Measurements from ENCODE around the gene EFCAB5. TPM values are rescaled to one million over a fixed set of nuclear protein-coding genes. Genes with fewer than 3 reads are reported as not detected.
"Not testable (repeated sequence)": the region's sequence is repeated elsewhere in the genome, so short reads cannot be mapped to it uniquely, and the experiment has no call there.

The EFCAB5 gene
- 1 to 10 TPM in 1 of 2 experiments, under 1 TPM in 1; 0.46 to 1.1 TPM for total RNA-seq

DNA sequence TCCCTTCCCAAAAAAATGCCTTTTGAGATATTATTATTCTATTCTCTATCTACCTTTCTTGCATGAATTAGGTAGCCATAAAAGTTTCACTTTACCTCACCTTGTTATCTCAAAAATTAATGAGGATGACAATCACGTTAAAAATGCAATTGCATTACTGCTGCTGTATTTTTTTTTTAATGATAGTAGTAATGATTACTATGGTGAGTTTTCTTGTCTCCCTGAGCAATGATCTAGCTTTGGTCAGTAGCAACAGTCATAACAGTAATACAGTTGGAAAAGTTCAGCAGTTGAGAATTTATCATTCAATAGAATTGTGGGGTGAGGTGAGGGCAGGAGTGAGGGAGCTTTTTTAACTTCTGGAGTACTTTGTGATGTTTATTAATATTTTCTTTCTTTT is at the start of gene EFCAB5:
TSS of gene EFCAB5 (plus strand) at position 301 of the 400 bp plus-strand sequence. CDS start 163 bp downstream, outside the sequence.
- no peaks in the 10 kb centered on the region for H3K27me3 Mint-ChIP-seq
- H3K36me3 Mint-ChIP-seq = no peaks in the 10 kb centered on the region
- H3K4me3 Mint-ChIP-seq = no peak within 1 kb of the TSS
- H3K9me3 Mint-ChIP-seq = no peaks in the 10 kb centered on the region
- H3K4me1 Mint-ChIP-seq = peaks cover 2% of the 10 kb centered on the region
- H3K27ac Mint-ChIP-seq = no peak within 1 kb of the TSS
- DNase-seq = no peak

DNA sequence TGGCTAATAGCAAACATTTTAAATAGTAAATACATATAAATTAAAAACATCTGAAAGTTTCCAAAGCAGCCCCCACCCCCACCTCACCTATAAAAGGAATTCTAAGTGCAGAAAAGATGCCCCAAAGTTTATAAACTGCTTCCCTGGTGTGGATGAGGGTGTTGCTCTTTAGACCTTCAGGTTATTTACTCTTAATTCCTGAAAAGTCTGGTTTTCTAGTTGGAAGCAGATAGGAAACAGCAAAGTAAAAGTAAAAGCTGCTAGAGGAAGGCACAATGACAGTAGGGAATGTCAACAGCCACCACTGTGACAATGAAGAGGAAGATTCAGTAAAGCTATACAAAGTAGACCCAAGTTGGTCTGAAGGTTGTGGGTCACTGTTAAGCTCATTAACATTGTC is 49.2 kb upstream of the EFCAB5 start:
- no peak for DNase-seq
- H3K4me3 Mint-ChIP-seq = no peak overlapping the region
- no peaks in the 10 kb centered on the region for H3K27me3 Mint-ChIP-seq
- peaks cover 31% of the 10 kb centered on the region for H3K36me3 Mint-ChIP-seq
- H3K4me1 Mint-ChIP-seq = peaks cover 15% of the 10 kb centered on the region
- H3K9me3 Mint-ChIP-seq = peaks cover 10% of the 10 kb centered on the region
- H3K27ac Mint-ChIP-seq = no peak overlapping the region

DNA sequence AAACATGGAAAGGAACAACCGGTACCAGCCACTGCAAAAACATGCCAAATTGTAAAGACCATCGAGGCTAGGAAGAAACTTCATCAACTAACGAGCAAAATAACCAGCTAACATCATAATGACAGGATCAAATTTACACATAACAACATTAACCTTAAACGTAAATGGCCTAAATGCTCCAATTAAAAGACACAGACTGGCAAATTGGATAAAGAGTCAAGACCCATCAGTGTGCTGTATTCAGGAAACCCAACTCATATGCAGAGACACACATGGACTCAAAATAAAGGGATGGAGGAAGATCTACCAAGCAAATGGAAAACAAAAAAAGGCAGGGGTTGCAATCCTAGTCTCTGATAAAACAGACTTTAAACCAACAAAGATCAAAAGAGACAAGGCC is 44.3 kb upstream of the EFCAB5 start:
- H3K36me3 Mint-ChIP-seq = peaks cover 11% of the 10 kb centered on the region
- not testable (repeated sequence) for H3K4me3 Mint-ChIP-seq

DNA sequence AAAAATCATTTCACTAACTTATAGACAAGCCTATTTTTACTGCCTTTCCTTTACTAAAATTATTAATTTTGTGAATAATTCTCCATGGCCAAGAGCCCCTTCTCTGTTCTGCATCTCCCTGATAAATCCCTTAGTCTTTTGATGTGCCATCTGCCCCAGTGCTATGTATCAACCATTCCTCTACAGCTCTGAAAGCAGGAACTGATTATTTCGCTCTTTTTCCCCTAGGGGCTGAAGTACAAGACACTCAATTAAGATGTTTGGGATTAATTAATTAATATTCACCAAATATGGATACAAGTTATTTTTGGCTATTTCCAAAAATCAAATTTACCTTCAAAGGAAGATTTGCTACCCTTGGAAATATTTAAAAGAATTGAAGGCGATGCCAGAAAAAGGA is 38.0 kb upstream of the EFCAB5 start:
- peaks cover 23% of the 10 kb centered on the region for H3K36me3 Mint-ChIP-seq
- peaks cover 9% of the 10 kb centered on the region for H3K9me3 Mint-ChIP-seq
- peaks cover 18% of the 10 kb centered on the region for H3K4me1 Mint-ChIP-seq
- no peak for DNase-seq
- H3K27me3 Mint-ChIP-seq = no peaks in the 10 kb centered on the region
- no peak overlapping the region for H3K27ac Mint-ChIP-seq
- H3K4me3 Mint-ChIP-seq = no peak overlapping the region

More for the DNA sequence above, 44.3 kb upstream of the EFCAB5 start:
- H3K27me3 Mint-ChIP-seq, DNase-seq, H3K27ac Mint-ChIP-seq: not testable (repeated sequence)
- H3K9me3 Mint-ChIP-seq = peaks cover 11% of the 10 kb centered on the region
- peaks cover 10% of the 10 kb centered on the region for H3K4me1 Mint-ChIP-seq

DNA sequence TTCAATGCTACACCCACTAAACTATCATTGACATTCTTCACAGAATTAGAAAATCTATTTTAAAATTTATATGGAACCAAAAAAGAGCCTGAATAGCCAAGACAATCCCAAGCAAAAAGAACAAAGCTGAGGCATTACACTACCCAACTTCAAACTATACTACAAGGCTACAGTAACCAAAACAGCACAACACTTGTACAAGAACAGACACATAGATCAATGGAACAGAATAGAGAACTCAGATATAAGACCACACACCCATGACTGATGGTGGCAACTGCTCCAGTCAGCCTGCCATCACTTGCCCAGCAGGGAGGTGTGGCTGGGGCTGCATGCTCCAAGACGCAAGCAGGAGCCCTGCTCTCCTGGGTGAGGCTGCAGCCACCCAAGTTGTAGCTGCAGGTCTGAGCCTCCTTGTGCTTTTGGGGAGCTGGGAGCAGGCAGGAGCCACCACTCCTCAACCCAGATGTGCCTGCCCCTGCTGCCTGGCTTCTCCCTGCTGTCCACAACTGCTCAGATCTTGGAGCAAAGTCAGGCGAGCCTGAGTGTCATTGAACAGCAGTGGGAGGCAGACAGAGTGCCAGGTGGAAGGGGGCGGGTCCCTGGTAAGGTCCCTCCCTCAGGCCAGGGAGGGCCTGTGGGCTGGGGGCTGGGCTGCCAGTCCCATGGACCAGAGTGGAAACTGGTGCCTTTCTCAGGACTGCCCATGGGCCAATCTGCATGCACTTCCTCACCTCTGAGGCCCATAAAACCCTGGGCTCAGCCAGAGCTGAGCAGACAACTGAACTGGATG is 36.2 kb upstream of the EFCAB5 start:
- Mint-ChIP-seq H3K36me3 (peaks cover 24% of the 10 kb centered on the region), H3K27me3 (no peaks in the 10 kb centered on the region), H3K4me3 (no peak overlapping the region), H3K9me3 (peaks cover 9% of the 10 kb centered on the region), H3K27ac (no peak overlapping the region), H3K4me1 (peaks cover 26% of the 10 kb centered on the region)
- no peak for DNase-seq

DNA sequence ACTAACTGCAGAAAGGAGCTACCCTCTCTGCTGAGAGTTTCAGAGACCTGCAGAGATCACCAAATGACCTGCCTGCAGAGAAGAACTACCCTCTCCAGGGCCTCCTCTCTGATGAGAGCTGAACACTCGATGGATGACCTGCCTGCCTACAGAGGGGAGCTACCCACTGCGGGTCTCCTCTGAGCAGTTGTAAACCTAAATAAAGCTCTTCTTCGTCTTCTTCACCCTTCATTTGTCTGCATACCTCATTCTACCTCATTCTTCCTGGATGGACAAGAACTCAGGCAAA is 35.6 kb upstream of the EFCAB5 start:
- H3K4me1 Mint-ChIP-seq = peaks cover 26% of the 10 kb centered on the region
- no peak for DNase-seq
- peaks cover 25% of the 10 kb centered on the region for H3K36me3 Mint-ChIP-seq
- peaks cover 9% of the 10 kb centered on the region for H3K9me3 Mint-ChIP-seq
- no peak overlapping the region for H3K4me3 Mint-ChIP-seq
- H3K27ac Mint-ChIP-seq = no peak overlapping the region
- H3K27me3 Mint-ChIP-seq = no peaks in the 10 kb centered on the region

DNA sequence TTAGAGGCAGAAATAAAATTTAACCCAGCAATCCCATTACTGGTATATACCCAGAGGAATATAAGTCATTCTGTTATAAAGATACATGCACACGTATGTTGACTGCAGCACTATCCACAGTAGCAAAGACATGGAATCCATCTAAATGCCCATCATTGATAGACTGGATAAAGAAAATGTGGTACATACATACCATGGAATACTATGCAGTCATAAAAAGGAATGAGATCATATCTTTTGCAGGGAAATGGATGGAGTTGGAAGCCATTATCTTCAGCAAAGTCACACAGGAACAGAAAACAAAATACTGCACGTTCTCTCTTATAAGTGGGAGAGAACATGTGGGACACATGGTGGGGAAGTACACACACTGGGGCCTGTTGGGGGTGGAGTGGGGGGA is 34.5 kb upstream of the EFCAB5 start:
- H3K27me3 Mint-ChIP-seq = no peaks in the 10 kb centered on the region
- H3K9me3 Mint-ChIP-seq = peaks cover 9% of the 10 kb centered on the region
- no peak for DNase-seq
- no peak overlapping the region for H3K27ac Mint-ChIP-seq
- H3K36me3 Mint-ChIP-seq = peaks cover 25% of the 10 kb centered on the region
- H3K4me1 Mint-ChIP-seq = peaks cover 26% of the 10 kb centered on the region
- H3K4me3 Mint-ChIP-seq = no peak overlapping the region

DNA sequence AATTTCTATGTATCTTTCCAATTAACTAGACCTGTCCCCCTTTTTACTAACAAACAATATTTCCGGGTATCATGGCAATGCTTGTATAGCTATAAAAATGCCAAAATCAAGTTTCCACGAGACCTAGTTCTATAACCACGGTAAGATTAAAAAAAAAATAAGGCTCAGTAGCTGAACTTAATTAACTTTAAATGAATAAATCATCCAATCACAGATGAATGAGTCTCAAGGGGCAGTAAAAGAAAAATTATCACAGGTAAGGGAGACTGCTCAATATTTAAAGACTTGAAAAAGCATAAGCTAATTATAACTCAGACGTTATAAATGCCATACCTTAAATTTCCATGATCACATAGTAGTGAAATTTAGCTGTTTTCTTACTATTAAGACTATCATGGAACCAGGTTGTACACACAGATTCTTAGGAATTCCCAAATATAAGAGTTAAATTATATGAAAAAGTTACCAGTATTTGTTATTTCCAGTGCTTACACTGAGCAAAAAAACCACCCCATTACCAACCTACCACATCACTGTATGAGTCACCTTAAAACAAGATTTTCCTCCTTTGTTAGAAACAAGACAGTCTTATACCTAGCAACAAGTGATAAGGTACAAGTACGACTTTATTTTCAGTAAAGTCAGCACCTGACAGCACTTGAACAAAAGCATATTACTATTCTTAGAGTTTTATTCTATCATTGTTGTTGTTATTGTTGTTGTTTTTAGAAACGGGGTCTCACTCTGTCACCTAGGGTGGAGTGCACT is 32.0 kb upstream of the EFCAB5 start:
- Mint-ChIP-seq H3K9me3 (peaks cover 9% of the 10 kb centered on the region), H3K4me1 (peaks cover 23% of the 10 kb centered on the region), H3K36me3 (peaks cover 19% of the 10 kb centered on the region), H3K27me3 (no peaks in the 10 kb centered on the region), H3K27ac (no peak overlapping the region), H3K4me3 (no peak overlapping the region)
- no peak for DNase-seq

DNA sequence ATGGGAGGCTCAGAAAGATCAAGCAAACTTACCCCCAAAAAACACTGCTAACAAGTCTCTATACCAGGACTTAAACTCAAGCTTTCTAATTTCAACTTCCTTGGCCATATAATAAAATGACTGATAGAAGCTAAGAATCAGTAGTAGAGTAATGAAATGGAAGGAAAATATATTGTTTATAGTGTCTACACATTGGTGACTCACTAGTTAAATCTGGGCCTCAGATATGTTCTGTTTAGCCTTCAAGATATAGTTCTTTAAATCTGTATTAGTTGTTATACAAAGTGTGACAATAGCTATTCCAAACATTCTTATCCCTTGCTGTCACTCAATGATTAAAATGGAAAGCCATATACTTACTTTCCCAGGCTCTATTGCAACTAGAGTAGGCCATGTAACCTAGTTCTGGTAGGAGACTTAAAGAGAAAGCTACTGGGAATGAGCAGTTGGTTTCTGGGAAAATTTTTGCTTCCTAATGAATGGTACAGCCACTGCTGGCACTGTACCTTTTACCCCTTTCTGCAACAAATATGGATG is 29.7 kb upstream of the EFCAB5 start:
- Mint-ChIP-seq H3K9me3 (peaks cover 3% of the 10 kb centered on the region), H3K27me3 (no peaks in the 10 kb centered on the region), H3K4me3 (no peak overlapping the region), H3K4me1 (peaks cover 28% of the 10 kb centered on the region), H3K36me3 (peaks cover 7% of the 10 kb centered on the region), H3K27ac (no peak overlapping the region)
- DNase-seq = no peak

DNA sequence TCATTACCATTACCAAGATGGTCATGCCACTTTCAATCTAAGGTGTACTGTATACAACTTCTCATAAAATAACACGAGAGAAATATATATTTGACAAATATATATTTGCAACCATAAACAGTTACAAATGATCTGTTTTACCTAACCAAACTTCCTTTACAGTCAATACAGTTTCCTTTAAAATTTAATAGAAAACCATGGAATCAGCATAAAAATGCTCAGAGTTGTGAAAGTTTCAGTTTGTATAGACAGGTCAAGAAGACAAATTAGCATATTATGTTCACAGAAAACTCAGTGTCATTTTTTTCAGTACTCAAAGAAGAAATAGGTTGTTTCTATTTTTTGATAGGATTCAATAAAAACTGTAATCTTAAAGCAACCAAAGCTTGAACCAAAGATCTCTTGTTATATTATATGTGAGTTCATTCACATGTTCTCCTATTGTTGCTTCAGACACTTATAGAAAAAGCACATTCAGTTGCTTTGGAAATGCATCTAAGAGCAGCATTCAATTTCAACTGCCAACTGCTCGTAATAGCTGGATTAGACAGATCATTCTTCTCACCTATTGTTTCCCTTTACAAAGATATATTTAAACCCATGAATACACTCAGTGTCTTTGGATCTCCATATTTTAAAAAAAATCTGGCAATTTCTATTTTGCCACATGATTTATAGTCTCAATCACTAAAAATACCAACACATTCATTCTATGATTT is 26.5 kb upstream of the EFCAB5 start:
- no peaks in the 10 kb centered on the region for H3K27me3 Mint-ChIP-seq
- no peaks in the 10 kb centered on the region for H3K9me3 Mint-ChIP-seq
- H3K27ac Mint-ChIP-seq = no peak overlapping the region
- no peak overlapping the region for H3K4me3 Mint-ChIP-seq
- DNase-seq = no peak
- peaks cover 1% of the 10 kb centered on the region for H3K36me3 Mint-ChIP-seq
- peaks cover 34% of the 10 kb centered on the region for H3K4me1 Mint-ChIP-seq

DNA sequence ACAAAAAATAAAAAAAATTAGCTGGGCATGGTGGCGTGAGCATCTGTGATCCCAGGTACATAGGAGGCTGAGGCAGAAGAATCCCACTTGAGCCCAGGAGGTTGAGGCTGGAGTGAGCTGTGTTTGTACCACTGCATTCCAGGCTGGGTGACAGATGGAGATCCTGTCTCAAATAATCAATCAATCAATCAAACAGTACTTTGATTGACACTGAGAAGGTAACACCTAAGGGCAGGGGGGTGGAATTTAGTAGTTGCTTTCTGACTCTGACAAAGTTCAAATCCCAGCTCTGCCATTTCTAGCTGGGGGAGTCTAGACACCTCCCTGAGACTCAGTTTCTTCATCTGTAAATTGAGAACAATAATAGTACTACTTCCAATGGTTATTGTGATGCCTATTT is 23.4 kb upstream of the EFCAB5 start:
- Mint-ChIP-seq H3K36me3 (no peaks in the 10 kb centered on the region), H3K27me3 (no peaks in the 10 kb centered on the region), H3K4me3 (no peak overlapping the region), H3K9me3 (no peaks in the 10 kb centered on the region), H3K4me1 (peaks cover 25% of the 10 kb centered on the region), H3K27ac (no peak overlapping the region)
- no peak for DNase-seq

DNA sequence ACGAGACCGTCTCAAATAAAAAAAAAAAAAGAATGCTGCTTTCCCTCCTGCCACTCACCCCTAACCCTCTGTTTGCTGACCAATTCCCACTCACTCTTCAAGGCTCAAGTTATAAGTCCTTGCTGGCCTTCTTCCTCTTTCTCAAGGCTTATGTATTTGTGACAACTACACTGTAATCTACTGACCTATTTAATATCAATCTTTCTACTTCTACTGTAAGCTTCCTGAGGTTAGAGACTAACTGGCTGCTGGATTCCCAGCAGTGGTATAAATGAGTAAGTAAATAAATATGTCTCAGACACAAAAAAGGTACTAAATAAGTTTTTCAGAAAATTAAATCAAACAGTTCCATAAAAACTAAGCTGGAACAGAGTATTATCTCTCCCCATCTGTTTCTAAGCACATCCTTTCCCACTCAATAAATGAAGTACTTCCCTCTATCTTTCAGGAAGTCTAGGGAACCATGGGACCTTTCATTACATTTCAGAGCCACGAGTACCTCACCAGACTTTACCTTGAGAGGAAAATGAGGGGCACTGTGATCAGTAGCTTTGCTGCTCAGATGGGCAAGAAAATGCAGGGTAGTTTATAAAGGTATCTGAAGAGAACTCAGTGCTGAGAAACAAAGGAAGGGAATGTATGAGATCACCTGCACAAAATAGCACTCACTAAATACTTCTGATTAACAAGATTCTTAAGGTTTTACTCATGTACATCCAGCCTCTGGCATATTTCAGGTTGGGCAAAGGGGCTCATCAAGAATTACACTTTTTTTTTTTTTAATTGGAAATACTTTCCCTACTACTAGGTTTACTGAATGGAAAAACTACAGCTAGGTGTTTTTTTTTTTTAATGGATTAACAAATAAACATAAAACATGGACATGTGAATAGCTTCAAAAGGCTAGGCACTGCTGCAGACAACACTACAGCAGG is 22.2 kb upstream of the EFCAB5 start:
- H3K9me3 Mint-ChIP-seq = no peaks in the 10 kb centered on the region
- no peak for DNase-seq
- peaks cover 25% of the 10 kb centered on the region for H3K4me1 Mint-ChIP-seq
- H3K36me3 Mint-ChIP-seq = no peaks in the 10 kb centered on the region
- H3K27ac Mint-ChIP-seq = no peak overlapping the region
- no peak overlapping the region for H3K4me3 Mint-ChIP-seq
- H3K27me3 Mint-ChIP-seq = no peaks in the 10 kb centered on the region

DNA sequence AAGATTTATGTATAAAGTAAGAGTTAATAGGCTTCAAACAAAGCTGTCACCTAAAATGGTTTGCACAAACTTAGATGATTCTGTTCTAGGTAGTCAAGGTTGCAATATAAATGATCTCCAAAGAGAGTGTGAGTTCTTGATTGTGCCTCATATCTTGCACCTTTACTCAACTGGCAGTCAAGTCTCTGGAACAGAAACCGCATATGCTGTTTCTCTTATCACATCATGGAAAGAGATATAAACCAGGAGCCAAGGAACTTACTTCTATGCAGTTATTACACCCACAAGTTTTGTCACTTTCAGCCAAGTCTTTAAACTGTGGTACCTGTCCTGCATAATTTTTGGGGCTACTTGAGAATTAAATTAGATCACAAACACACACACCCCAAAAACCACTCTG is 16.6 kb upstream of the EFCAB5 start:
- peaks cover 22% of the 10 kb centered on the region for H3K4me1 Mint-ChIP-seq
- no peak overlapping the region for H3K4me3 Mint-ChIP-seq
- H3K27ac Mint-ChIP-seq = no peak overlapping the region
- no peaks in the 10 kb centered on the region for H3K9me3 Mint-ChIP-seq
- H3K36me3 Mint-ChIP-seq = peaks cover 2% of the 10 kb centered on the region
- no peaks in the 10 kb centered on the region for H3K27me3 Mint-ChIP-seq
- no peak for DNase-seq

DNA sequence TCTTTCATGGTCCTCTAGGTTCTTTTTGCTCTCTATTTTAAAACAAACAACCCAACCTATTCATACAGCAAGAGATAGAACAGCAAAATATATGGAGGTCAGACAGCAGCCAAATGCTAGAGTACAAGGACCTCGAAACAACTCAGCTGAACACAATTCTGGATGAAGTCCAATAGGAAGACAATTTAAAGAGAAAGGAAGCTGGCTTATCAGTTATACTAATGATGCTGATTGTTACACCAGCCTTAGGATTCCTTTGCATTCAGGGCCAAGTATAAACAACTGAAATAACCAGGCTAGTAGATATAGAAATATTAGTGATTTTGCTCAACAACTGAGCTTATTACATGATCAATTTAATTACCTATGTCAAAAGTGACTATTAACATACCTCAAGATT is 13.9 kb upstream of the EFCAB5 start:
- Mint-ChIP-seq H3K4me1 (peaks cover 20% of the 10 kb centered on the region), H3K27ac (no peak overlapping the region), H3K36me3 (peaks cover 2% of the 10 kb centered on the region), H3K27me3 (no peaks in the 10 kb centered on the region), H3K4me3 (no peak overlapping the region), H3K9me3 (no peaks in the 10 kb centered on the region)
- no peak for DNase-seq
